ENCODE data around the gene SVOPL.

DNA sequence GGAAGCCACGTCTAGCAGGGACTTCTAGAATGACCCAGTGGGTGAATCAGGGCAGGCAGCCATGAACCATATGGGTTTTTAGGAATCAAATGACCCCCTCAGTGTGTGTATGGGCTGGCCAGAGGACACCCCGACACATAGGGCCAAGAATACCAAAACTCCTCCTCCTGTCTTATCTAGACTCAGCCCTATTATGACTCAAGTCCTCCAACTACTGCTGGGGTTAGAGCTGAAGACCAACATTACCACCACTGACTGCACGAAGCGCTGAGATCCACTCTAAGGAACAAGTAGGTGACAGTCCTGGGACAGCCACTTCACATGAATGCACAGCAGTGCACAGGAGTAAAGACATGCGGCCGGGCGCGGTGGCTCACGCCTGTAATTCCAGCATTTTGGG, 11.5 kb upstream of the SVOPL start:
- no peak for TF ChIP-seq POLR2A (IDR thresholded peaks at IDR 0.05; ENCODE audit: extremely low read depth, insufficient read length)
- TF ChIP-seq, protein P1, sequence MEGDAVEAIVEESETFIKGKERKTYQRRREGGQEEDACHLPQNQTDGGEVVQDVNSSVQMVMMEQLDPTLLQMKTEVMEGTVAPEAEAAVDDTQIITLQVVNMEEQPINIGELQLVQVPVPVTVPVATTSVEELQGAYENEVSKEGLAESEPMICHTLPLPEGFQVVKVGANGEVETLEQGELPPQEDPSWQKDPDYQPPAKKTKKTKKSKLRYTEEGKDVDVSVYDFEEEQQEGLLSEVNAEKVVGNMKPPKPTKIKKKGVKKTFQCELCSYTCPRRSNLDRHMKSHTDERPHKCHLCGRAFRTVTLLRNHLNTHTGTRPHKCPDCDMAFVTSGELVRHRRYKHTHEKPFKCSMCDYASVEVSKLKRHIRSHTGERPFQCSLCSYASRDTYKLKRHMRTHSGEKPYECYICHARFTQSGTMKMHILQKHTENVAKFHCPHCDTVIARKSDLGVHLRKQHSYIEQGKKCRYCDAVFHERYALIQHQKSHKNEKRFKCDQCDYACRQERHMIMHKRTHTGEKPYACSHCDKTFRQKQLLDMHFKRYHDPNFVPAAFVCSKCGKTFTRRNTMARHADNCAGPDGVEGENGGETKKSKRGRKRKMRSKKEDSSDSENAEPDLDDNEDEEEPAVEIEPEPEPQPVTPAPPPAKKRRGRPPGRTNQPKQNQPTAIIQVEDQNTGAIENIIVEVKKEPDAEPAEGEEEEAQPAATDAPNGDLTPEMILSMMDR (IDR thresholded peaks at IDR 0.05; ENCODE audit: low read depth, low read length) = no peak
